Prostate gland (tissue), 2 donors: ENCODE data around the gene SCFD2. TPM values are rescaled to one million over a fixed set of nuclear protein-coding genes. Genes with fewer than 3 reads are reported as not detected.

Source experiments
- DNase-seq: peaks from one replicate; pipeline ENCODE4 v3.0.0-alpha.2; 2019; ENCODE audit warnings: low spot score
- H3K27ac ChIP-seq, 2 donors: fragments of 200-600 bp; sonication (generic); 2 replicates each; pipeline ENCODE4 v1.5.1; 2017 to 2019
- H3K27me3 ChIP-seq: fragments of 200-600 bp; sonication (generic); replicated peaks from 2 replicates; pipeline ENCODE4 v1.5.1; 2019; ENCODE audit not compliant: insufficient read depth
- H3K36me3 ChIP-seq, 2 donors: fragments of 200-600 bp; sonication (generic); 1 replicate in 1 of 2; 2 replicates in 1 of 2; pipeline versions ENCODE4 v1.5.1 to v1.8.1; 2017 to 2019
- H3K4me1 ChIP-seq: fragments of 200-600 bp; sonication (generic); replicated peaks from 2 replicates; pipeline ENCODE4 v1.5.1; 2019
- H3K4me3 ChIP-seq, 2 donors: fragments of 200-600 bp; sonication (generic); 2 replicates each; pipeline ENCODE4 v1.5.1; 2017 to 2019
- H3K9me3 ChIP-seq: fragments of 200-600 bp; sonication (generic); 2 replicates; pipeline ENCODE4 v1.5.1; 2017
- CTCF ChIP-seq, 4 experiments: fragments of 200-600 bp in 2 of 4; fragments of 450-650 bp in 2 of 4; sonication (generic) in 2 of 4; IDR thresholded peaks; 1 replicate in 3 of 4; 2 replicates in 1 of 4; pipeline ENCODE4 v1.5.1; 2016 to 2019; ENCODE audit warnings: antibody characterized with exemption in 4 of 4, mild to moderate bottlenecking in 2 of 4, moderate library complexity in 2 of 4
- POLR2A ChIP-seq: fragments of 450-650 bp; IDR thresholded peaks from one replicate; pipeline ENCODE4 v1.6.1; 2016; ENCODE audit warnings: antibody characterized with exemption, mild to moderate bottlenecking
- POLR2AphosphoS5 ChIP-seq: sonication (generic); formaldehyde crosslinking; IDR thresholded peaks from one replicate; pipeline ENCODE4 v1.6.1; 2017; ENCODE audit warnings: antibody characterized with exemption
- WGBS: methylation state at CpG from one replicate; pipeline ENCODE4 v1.1.5; 2018; 5-methylcytosine and 5-hydroxymethylcytosine counted together
- intact Hi-C: fragments of 100-400 bp; cut with DNase I; formaldehyde crosslinking; loops from one replicate; pipeline ENCODE4 v1.14.2; 2022
- total RNA-seq, 2 donors: library from RNA; depleted of rRNA; stranded (reverse); fragments of >200 nt; gene quantifications; one replicate each; pipeline ENCODE4 v1.1.0, GENCODE V29; 2016

Gene SCFD2
- total RNA-seq, 2 donors from 2014 or later, result 10.7 to 21.1 TPM

GRCh38 chr4:53355930-53356521, 9.8 kb downstream of the SCFD2 start:
- H3K9me3 ChIP-seq, result no peaks in the 10 kb centered on the region
- H3K36me3 ChIP-seq, result no peaks in the 10 kb centered on the region
- no peak for TF ChIP-seq CTCF (IDR thresholded peaks at IDR 0.05)
- no peak for TF ChIP-seq POLR2AphosphoS5
- TF ChIP-seq POLR2A, result no peak
- DNase-seq, result no peak
- no peak overlapping the region for H3K27ac ChIP-seq
- no peaks in the 10 kb centered on the region for H3K27me3 ChIP-seq
- intact Hi-C loops, result no loop called here
- no peak overlapping the region for H3K4me3 ChIP-seq
- no peaks in the 10 kb centered on the region for H3K4me1 ChIP-seq

- no peaks in the 10 kb centered on the region for H3K27me3 ChIP-seq
- no peak for TF ChIP-seq POLR2A
- TF ChIP-seq POLR2AphosphoS5, result no peak
- no peak for TF ChIP-seq CTCF (IDR thresholded peaks at IDR 0.05)
- no peaks in the 10 kb centered on the region for H3K4me1 ChIP-seq
- no peak overlapping the region for H3K4me3 ChIP-seq
- WGBS, result 97% methylated on average over 30 of the region's 32 CpGs
- H3K36me3 ChIP-seq, result no peaks in the 10 kb centered on the region
- H3K9me3 ChIP-seq, result no peaks in the 10 kb centered on the region
- DNase-seq, result no peak
- H3K27ac ChIP-seq, result no peak overlapping the region
- intact Hi-C loops, result no loop called here
Observed at GRCh38 chr4:53354012-53354722, 11.7 kb downstream of the SCFD2 start.

GRCh38 chr4:53349091-53349491, 16.8 kb downstream of the SCFD2 start:
- intact Hi-C loops, result no loop called here
- no peak for TF ChIP-seq CTCF (IDR thresholded peaks at IDR 0.05)
- Histone ChIP-seq H3K4me1 (no peaks in the 10 kb centered on the region), H3K4me3 (no peak overlapping the region), H3K27me3 (no peaks in the 10 kb centered on the region), H3K27ac (no peak overlapping the region), H3K36me3 (no peaks in the 10 kb centered on the region), H3K9me3 (no peaks in the 10 kb centered on the region)
- no peak for DNase-seq
- 79% methylated on average over 4 of the region's 4 CpGs for WGBS

- Histone ChIP-seq H3K27me3 (no peaks in the 10 kb centered on the region), H3K27ac (no peak overlapping the region), H3K4me1 (no peaks in the 10 kb centered on the region), H3K4me3 (no peak overlapping the region), H3K9me3 (no peaks in the 10 kb centered on the region), H3K36me3 (no peaks in the 10 kb centered on the region)
- no peak for DNase-seq
- TF ChIP-seq POLR2A (no peak), POLR2AphosphoS5 (no peak), CTCF (IDR thresholded peaks at IDR 0.05) (no peak)
- WGBS, result 11% methylated on average over 1 of the region's 1 CpG
- intact Hi-C loops, result no loop called here
Observed at GRCh38 chr4:53348046-53348445, 17.8 kb downstream of the SCFD2 start.
